Smooth muscle cell (in vitro differentiated cells): ENCODE measurements around the gene NPTX1. TPM values are rescaled to one million over a fixed set of nuclear protein-coding genes. Genes with fewer than 3 reads are reported as not detected.

ENCODE experiments used
- DNase-seq: peaks from one replicate; lab custom pipeline; 2025; ENCODE audit not compliant: unreplicated experiment; lab: John Stamatoyannopoulos, UW
- H2AFZ ChIP-seq: fragments of 200-600 bp; sonication (generic); 2 replicates; pipeline ENCODE4 v1.6.0; 2016; ENCODE audit warnings: antibody characterized with exemption, low read depth, mild to moderate bottlenecking
- H3F3A ChIP-seq: fragments of 200-600 bp; sonication (generic); 2 replicates; pipeline ENCODE4 v1.6.0; 2017; ENCODE audit warnings: antibody characterized with exemption, low read depth
- H3K27ac ChIP-seq: fragments of 200-600 bp; sonication (generic); 2 replicates; pipeline ENCODE4 v1.5.1; 2016; ENCODE audit warnings: low read depth, mild to moderate bottlenecking
- H3K27me3 ChIP-seq: fragments of 200-600 bp; sonication (generic); 2 replicates; pipeline ENCODE4 v1.6.1; 2016; ENCODE audit warnings: low read depth, mild to moderate bottlenecking
- H3K36me3 ChIP-seq: fragments of 200-600 bp; sonication (generic); 2 replicates; pipeline ENCODE4 v1.5.1; 2016; ENCODE audit warnings: low read depth
- H3K4me1 ChIP-seq: fragments of 200-600 bp; sonication (generic); 2 replicates; pipeline ENCODE4 v1.5.1; 2016; ENCODE audit warnings: low read depth
- H3K4me2 ChIP-seq: fragments of 200-600 bp; sonication (generic); 2 replicates; pipeline ENCODE4 v1.6.0; 2016; ENCODE audit warnings: mild to moderate bottlenecking
- H3K4me3 ChIP-seq: fragments of 200-600 bp; sonication (generic); 2 replicates; pipeline ENCODE4 v1.5.1; 2016; ENCODE audit warnings: mild to moderate bottlenecking
- H3K79me2 ChIP-seq: fragments of 200-600 bp; sonication (generic); 2 replicates; pipeline ENCODE4 v1.6.0; 2016; ENCODE audit warnings: low read depth, mild to moderate bottlenecking
- H3K9ac ChIP-seq: fragments of 200-600 bp; sonication (generic); 2 replicates; pipeline ENCODE4 v1.6.0; 2016; ENCODE audit warnings: low read depth
- H3K9me3 ChIP-seq: fragments of 200-600 bp; sonication (generic); replicated peaks from 2 replicates; pipeline ENCODE4 v1.5.1; 2016; ENCODE audit warnings: low read depth
- H4K20me1 ChIP-seq: fragments of 200-600 bp; sonication (generic); 2 replicates; pipeline ENCODE4 v1.6.0; 2016; ENCODE audit warnings: low read depth
- WGBS: methylation state at CpG from one replicate; pipeline ENCODE4 v1.1.7; 2016; ENCODE audit warnings: low lambda C conversion rate; 5-methylcytosine and 5-hydroxymethylcytosine counted together
- polyA plus RNA-seq: library from polyadenylated mRNA; unstranded; fragments of >200 nt; fragmentation: Nextera tagmentation; extraction: Ambion mirVana; gene quantifications from 2 replicates; pipeline ENCODE4 v1.2.1, GENCODE V29; 2016
- total RNA-seq: library from RNA; depleted of rRNA; stranded (reverse); fragments of >200 nt; gene quantifications from 2 replicates; pipeline ENCODE4 v1.2.3, GENCODE V29; 2014
- TF ChIP-seq, protein P1 (sequence below): fragments of 200-600 bp; sonication (generic); IDR thresholded peaks from 2 replicates; pipeline ENCODE4 v1.5.1; 2017; ENCODE audit warnings: borderline replicate concordance, mild to moderate bottlenecking, antibody characterized with exemption; ENCODE audit not compliant: insufficient read depth, poor library complexity, severe bottlenecking

NPTX1 gene
- total and polyA plus RNA-seq, 2 experiments from 2014 or later = 1.8 to 5.9 TPM

DNA sequence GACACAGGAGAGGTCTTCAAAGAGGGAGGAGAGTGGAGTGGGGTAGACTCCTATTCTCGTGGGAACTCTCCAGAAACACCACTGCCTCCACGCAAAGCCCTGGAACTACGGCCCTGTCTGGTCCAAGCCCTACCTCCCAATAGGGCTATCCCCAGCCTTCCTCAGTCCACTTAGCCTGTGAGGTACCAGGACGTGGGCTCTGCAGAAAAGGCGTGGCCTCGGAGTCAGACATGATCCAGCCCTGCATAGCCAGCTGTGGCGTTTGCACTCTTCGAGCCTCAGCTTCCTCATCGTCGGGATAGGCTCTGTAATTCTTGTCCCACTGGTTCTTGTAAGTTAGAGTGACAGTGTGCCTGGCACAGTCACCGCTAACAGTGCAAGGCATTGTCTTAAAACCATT lies 47.6 kb downstream of the NPTX1 start:
- Histone ChIP-seq H3K4me3 (no peak overlapping the region), H3K9ac (no peak overlapping the region), H3K4me2 (no peak overlapping the region), H3K36me3 (no peaks in the 10 kb centered on the region), H3K27ac (no peak overlapping the region), H2AFZ (no peak overlapping the region), H4K20me1 (peaks cover 3% of the 10 kb centered on the region), H3K4me1 (no peaks in the 10 kb centered on the region), H3K9me3 (no peaks in the 10 kb centered on the region), H3K27me3 (no peaks in the 10 kb centered on the region), H3K79me2 (no peaks in the 10 kb centered on the region), H3F3A (no peaks in the 10 kb centered on the region)
- DNase-seq = no peak
- WGBS = 91% methylated on average over 11 of the region's 11 CpGs
- TF ChIP-seq, protein P1, sequence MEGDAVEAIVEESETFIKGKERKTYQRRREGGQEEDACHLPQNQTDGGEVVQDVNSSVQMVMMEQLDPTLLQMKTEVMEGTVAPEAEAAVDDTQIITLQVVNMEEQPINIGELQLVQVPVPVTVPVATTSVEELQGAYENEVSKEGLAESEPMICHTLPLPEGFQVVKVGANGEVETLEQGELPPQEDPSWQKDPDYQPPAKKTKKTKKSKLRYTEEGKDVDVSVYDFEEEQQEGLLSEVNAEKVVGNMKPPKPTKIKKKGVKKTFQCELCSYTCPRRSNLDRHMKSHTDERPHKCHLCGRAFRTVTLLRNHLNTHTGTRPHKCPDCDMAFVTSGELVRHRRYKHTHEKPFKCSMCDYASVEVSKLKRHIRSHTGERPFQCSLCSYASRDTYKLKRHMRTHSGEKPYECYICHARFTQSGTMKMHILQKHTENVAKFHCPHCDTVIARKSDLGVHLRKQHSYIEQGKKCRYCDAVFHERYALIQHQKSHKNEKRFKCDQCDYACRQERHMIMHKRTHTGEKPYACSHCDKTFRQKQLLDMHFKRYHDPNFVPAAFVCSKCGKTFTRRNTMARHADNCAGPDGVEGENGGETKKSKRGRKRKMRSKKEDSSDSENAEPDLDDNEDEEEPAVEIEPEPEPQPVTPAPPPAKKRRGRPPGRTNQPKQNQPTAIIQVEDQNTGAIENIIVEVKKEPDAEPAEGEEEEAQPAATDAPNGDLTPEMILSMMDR = no peak

DNA sequence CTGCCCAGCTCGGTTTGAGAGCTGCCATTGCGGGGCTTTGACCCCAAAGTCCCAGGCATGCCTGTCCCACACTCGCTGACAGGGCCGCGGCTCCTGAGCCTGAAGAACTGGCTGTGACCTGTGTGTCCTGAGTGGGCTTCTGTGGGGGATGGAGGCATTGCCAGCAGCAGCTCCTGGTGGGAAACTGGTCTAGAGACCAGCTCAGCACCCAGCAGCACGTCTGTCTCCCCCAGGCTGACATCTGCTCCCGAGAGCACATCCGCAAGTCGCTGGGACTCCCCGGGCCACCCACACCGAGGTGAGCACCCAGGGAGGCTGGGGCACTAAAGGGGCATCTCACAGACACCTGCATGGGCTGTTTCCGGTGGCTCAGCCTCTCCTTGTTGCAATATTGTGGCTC lies 48.0 kb downstream of the NPTX1 start:
- H3K4me2 ChIP-seq = no peak overlapping the region
- no peaks in the 10 kb centered on the region for H3K9me3 ChIP-seq
- H3K36me3 ChIP-seq = no peaks in the 10 kb centered on the region
- no peak overlapping the region for H3K27ac ChIP-seq
- no peaks in the 10 kb centered on the region for H3K27me3 ChIP-seq
- 92% methylated on average over 12 of the region's 12 CpGs for WGBS
- TF ChIP-seq, protein P1 = no peak
- H4K20me1 ChIP-seq = peaks cover 3% of the 10 kb centered on the region
- H3K9ac ChIP-seq = no peak overlapping the region
- no peaks in the 10 kb centered on the region for H3K4me1 ChIP-seq
- no peak for DNase-seq
- no peaks in the 10 kb centered on the region for H3K79me2 ChIP-seq
- H3F3A ChIP-seq = no peaks in the 10 kb centered on the region
- no peak overlapping the region for H3K4me3 ChIP-seq
- H2AFZ ChIP-seq = no peak overlapping the region

DNA sequence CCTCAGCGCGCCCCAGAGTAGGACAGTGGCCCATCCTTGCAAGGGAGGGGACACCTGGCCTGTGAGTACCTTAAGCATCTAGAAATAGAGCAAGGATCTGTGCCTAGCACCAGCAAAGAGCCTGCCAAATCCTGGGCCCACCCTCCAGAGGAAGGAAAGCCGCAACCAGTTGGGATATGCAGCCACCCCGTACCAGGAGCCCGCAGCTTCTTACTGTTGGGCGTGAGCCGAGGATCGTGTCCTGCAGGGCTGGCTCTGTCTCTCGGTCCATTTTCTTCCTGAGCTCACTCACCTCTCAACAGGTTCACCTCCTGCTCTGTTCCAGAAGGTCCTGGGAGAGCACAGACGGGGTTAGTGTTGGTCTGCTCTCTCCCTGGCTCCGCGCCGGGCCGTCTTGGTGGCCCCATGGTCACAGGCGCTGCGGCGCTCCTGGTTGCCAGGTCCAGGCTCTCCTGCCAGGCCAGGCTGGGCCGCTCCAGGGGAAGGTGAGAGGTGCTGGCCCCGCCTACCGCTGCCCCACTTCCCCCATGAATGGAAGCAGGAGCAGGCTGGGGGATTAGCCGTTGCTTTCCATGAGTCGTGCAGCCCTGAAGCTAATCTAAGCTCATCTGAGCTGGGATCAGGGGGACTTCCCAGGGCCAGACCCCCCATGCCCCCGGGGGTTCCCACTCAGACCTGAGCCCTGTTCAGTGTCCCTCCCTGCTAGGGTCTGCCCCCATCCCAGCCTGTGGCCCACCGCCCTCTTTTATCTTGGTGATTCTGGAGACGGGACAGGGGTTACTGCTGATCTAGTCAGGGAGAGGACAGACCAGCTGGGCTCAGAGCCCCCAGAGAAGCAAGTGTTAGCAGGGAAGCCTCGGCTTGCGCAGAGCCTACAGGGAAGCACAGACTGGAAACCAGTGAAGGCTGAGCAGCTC lies 48.8 kb downstream of the NPTX1 start:
- Histone ChIP-seq H3K79me2 (no peaks in the 10 kb centered on the region), H3K27ac (no peak overlapping the region), H3K9me3 (no peaks in the 10 kb centered on the region), H3K36me3 (no peaks in the 10 kb centered on the region), H3K27me3 (no peaks in the 10 kb centered on the region), H3K4me2 (no peak overlapping the region), H3K4me1 (no peaks in the 10 kb centered on the region), H2AFZ (no peak overlapping the region), H3F3A (no peaks in the 10 kb centered on the region), H3K9ac (no peak overlapping the region), H4K20me1 (peaks cover 3% of the 10 kb centered on the region), H3K4me3 (no peak overlapping the region)
- no peak for DNase-seq
- 85% methylated on average over 27 of the region's 27 CpGs for WGBS
- TF ChIP-seq, protein P1 = no peak
